CD4-positive, alpha-beta T cell treated with Interleukin-6 at 100 ng/mL for 8 hours (primary cell): ENCODE results near the gene ZC3HAV1.
A peak's percentile ranks its signal among the peaks of the same experiment; 100 is the strongest.
"Not testable (repeated sequence)": the region's sequence is repeated elsewhere in the genome, so short reads cannot be mapped to it uniquely, and the experiment has no call there.

Experiments
- DNase-seq: peaks from one replicate; pipeline ENCODE4 v3.0.0-alpha.2; 2020; ENCODE audit warnings: mixed read lengths, low spot score

Gene ZC3HAV1

GRCh38 chr7:139112316-139112715 is 2.8 kb upstream of the ZC3HAV1 start:
- DNase-seq, result no peak

- DNase-seq, result no peak
These were observed 2.3 kb upstream of the ZC3HAV1 start for GRCh38 chr7:139111811-139112301.

- DNase-seq, result no peak
These were observed 1.6 kb upstream of the ZC3HAV1 start for GRCh38 chr7:139111147-139111546.

- no peak for DNase-seq
These were observed 477 bp upstream of the ZC3HAV1 start for GRCh38 chr7:139109983-139110411.

GRCh38 chr7:139108266-139109187 is 993 bp downstream of the ZC3HAV1 start:
- DNase-seq, result no peak

GRCh38 chr7:139106959-139107358 is 2.6 kb downstream of the ZC3HAV1 start:
- no peak for DNase-seq

- DNase-seq, result not testable (repeated sequence)
These were observed 3.3 kb downstream of the ZC3HAV1 start for GRCh38 chr7:139106227-139106626.

GRCh38 chr7:139105484-139105883 is 4.0 kb downstream of the ZC3HAV1 start:
- DNase-seq, result no peak

GRCh38 chr7:139104091-139104450 is 5.4 kb downstream of the ZC3HAV1 start:
- peak; percentile 59 for DNase-seq

- no peak for DNase-seq
These were observed 6.3 kb downstream of the ZC3HAV1 start for GRCh38 chr7:139103057-139103815.

- DNase-seq, result not testable (repeated sequence)
These were observed 7.8 kb downstream of the ZC3HAV1 start for GRCh38 chr7:139101637-139102158.

- DNase-seq, result no peak
These were observed 10.2 kb downstream of the ZC3HAV1 start for GRCh38 chr7:139099172-139099947.

GRCh38 chr7:139095194-139095659 is 14.3 kb downstream of the ZC3HAV1 start:
- peak; percentile 90 for DNase-seq

GRCh38 chr7:139094596-139094995 is 14.9 kb downstream of the ZC3HAV1 start:
- DNase-seq, result no peak

GRCh38 chr7:139094030-139094429 is 15.5 kb downstream of the ZC3HAV1 start:
- DNase-seq, result no peak

GRCh38 chr7:139093512-139093911 is 16.0 kb downstream of the ZC3HAV1 start:
- not testable (repeated sequence) for DNase-seq

GRCh38 chr7:139092090-139092796 is 17.3 kb downstream of the ZC3HAV1 start:
- no peak for DNase-seq

GRCh38 chr7:139091677-139091996 is 17.9 kb downstream of the ZC3HAV1 start:
- no peak for DNase-seq

GRCh38 chr7:139089118-139089517 is 20.4 kb downstream of the ZC3HAV1 start:
- DNase-seq, result no peak

GRCh38 chr7:139088268-139088667 is 21.3 kb downstream of the ZC3HAV1 start:
- DNase-seq, result no peak

- no peak for DNase-seq
These were observed 22.3 kb downstream of the ZC3HAV1 start for GRCh38 chr7:139087212-139087611.
